ENCODE data around the gene CLCF1.
"Not testable (repeated sequence)": the region's sequence is repeated elsewhere in the genome, so short reads cannot be mapped to it uniquely, and the experiment has no call there.

CLCF1 gene

GRCh38 chr11:67402192-67402839 is 28.9 kb upstream of the CLCF1 start:
- Mint-ChIP-seq H3K4me3 (peak overlapping the region; percentile 86), H3K36me3 (peaks cover 30% of the 10 kb centered on the region), H3K4me1 (peaks cover 60% of the 10 kb centered on the region), H3K27ac (peak overlapping the region; percentile 75)
- H3K9me3 Mint-ChIP-seq, ATAC-seq, H3K27me3 Mint-ChIP-seq: not testable (repeated sequence)

GRCh38 chr11:67401495-67402191 is 28.2 kb upstream of the CLCF1 start, which contains the start of gene PPP1CA:
Gene PPP1CA, minus strand, starts transcription at chr11:67401858. Its CDS starts 76 bp downstream, at chr11:67401782.
- Mint-ChIP-seq H3K9me3 (no peaks in the 10 kb centered on the region), H3K27me3 (no peaks in the 10 kb centered on the region), H3K4me3 (peak within 1 kb of the TSS; percentile 89), H3K36me3 (peaks cover 30% of the 10 kb centered on the region), H3K4me1 (peaks cover 60% of the 10 kb centered on the region), H3K27ac (peak within 1 kb of the TSS; percentile 75)
- peak; percentile 87 for ATAC-seq

DNA sequence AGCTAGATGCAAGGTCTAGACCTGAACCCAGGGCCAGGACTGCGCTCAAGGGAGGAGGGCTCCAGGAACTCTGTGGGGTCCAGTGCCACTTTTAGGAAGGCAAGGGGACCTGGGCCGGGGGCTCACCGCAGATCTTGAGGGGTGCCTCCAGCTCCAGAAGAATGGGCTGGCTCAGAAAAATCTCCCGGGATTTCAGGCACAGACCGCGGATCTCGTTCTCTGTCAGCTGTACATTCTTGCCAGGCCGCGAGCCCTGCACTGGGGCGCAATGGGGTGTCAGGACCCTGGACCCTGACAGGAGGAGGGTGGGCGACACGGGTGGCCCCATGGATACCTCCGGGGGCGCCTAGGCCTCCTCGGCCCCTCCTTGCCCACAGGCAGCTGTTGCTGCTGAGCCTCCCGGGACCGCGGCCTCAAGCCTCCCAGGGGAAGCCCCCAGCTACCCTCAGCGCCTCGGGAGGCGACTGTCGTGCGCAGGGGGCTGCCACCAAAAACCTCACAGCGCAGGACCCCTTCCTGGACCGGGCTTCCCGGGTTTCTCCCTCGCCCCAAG is 27.6 kb upstream of the CLCF1 start:
- Mint-ChIP-seq H3K9me3 (no peaks in the 10 kb centered on the region), H3K36me3 (peaks cover 30% of the 10 kb centered on the region)
- ATAC-seq: peak; percentile 42

GRCh38 chr11:67400251-67400941 is 27.0 kb upstream of the CLCF1 start:
- Mint-ChIP-seq H3K36me3 (peaks cover 31% of the 10 kb centered on the region), H3K27me3 (no peaks in the 10 kb centered on the region), H3K4me3 (peak overlapping the region; percentile 89), H3K27ac (peak overlapping the region; percentile 75), H3K4me1 (peaks cover 55% of the 10 kb centered on the region), H3K9me3 (no peaks in the 10 kb centered on the region)
- ATAC-seq: no peak

More for the DNA sequence above, 27.6 kb upstream of the CLCF1 start:
- Mint-ChIP-seq H3K4me3 (peak overlapping the region; percentile 89), H3K4me1 (peaks cover 60% of the 10 kb centered on the region), H3K27ac (peak overlapping the region; percentile 75), H3K27me3 (no peaks in the 10 kb centered on the region)

DNA sequence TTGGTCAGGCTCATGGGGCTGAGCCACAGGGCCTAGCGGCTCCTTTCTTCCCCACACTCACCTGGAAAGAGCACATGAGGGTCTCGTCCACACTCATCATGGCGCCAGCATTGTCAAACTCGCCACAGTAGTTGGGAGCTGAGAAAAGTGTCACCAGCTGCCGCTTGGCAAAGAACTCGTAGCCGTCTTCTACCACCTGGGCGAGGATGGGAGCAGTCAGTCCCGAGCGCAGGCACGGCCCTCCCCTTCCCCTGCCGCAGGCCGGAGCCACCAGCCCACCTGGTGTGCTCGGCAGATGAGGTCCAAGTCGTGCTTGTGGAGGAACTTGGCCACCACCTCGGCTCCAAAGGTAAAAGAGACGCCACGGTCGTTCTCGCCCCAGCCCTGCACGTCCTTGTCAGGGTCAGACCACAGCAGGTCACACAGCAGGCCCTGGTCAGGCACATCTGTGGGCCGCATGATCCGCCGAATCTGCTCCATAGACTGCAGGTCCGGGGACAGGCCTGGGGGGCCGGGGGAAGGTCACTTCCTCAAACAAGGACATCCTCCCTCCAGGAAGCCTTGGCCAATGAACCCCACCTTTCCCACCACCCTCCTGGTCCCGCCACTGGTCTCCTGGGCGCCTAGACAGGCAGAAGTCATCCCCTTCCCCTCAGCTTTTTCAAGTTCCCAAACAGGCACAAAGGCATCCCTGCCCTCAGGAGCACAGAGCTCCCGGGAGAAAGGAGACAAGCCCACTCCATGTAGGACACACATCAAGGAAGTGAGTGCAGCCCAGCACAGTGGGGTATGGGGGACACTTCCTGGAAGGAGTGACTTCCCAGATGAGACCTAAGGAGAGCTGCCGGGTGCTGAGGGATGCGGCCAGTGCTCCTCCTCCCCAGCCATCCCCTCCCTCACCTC is 25.5 kb upstream of the CLCF1 start:
- Mint-ChIP-seq H3K9me3 (no peaks in the 10 kb centered on the region), H3K36me3 (peaks cover 34% of the 10 kb centered on the region), H3K27me3 (no peaks in the 10 kb centered on the region), H3K4me3 (peak overlapping the region; percentile 12), H3K4me1 (peaks cover 46% of the 10 kb centered on the region), H3K27ac (no peak overlapping the region)
- no peak for ATAC-seq

- H3K4me1 Mint-ChIP-seq: peaks cover 48% of the 10 kb centered on the region
- no peaks in the 10 kb centered on the region for H3K9me3 Mint-ChIP-seq
- peaks cover 38% of the 10 kb centered on the region for H3K36me3 Mint-ChIP-seq
- no peak overlapping the region for H3K27ac Mint-ChIP-seq
- H3K4me3 Mint-ChIP-seq: no peak overlapping the region
- H3K27me3 Mint-ChIP-seq: no peaks in the 10 kb centered on the region
- no peak for ATAC-seq
These were observed 24.7 kb upstream of the CLCF1 start for GRCh38 chr11:67397986-67398660.

- Mint-ChIP-seq H3K36me3 (peaks cover 38% of the 10 kb centered on the region), H3K9me3 (no peaks in the 10 kb centered on the region), H3K27ac (no peak overlapping the region), H3K4me3 (no peak overlapping the region), H3K4me1 (peaks cover 52% of the 10 kb centered on the region), H3K27me3 (no peaks in the 10 kb centered on the region)
- ATAC-seq: no peak
These were observed 24.1 kb upstream of the CLCF1 start for GRCh38 chr11:67397536-67397935.

DNA sequence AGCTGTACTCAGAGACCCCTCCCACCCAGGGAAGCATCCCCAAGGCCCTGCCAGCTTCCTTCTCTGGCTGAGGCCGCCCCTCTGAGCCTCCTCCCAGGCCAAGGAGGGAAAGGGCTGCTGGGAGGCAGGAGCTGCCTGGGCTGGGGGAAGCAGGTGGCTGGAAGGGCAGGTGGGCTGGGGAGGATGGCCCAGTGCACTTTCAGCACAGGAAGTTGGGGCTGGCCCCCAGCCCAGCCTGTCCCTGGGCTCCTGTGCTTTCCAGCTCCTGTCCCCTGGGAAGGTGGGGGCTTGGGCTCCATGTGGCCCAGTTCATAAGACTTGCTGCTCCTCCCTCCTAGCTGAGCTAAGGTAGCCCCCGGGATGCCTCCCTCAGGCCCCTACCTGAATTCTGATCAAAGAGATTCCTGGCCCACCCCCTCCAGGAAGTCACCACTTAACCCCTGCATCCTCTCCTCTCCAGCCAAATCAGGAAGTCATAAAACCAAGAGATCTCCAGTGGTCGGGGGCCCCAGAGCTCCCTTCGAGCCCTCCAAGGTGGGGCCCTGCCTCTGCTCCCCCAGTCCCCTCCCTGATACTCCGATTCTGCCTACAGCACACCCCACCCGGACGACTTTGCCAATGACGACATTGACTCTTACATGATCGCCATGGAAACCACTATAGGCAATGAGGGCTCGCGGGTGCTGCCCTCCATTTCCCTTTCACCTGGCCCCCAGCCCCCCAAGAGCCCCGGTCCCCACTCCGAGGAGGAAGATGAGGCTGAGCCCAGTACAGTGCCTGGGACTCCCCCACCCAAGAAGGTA is 23.4 kb upstream of the CLCF1 start:
- no peaks in the 10 kb centered on the region for H3K9me3 Mint-ChIP-seq
- H3K27me3 Mint-ChIP-seq: no peaks in the 10 kb centered on the region
- peak overlapping the region; percentile 30 for H3K27ac Mint-ChIP-seq
- peaks cover 38% of the 10 kb centered on the region for H3K36me3 Mint-ChIP-seq
- no peak overlapping the region for H3K4me3 Mint-ChIP-seq
- ATAC-seq: no peak
- H3K4me1 Mint-ChIP-seq: peaks cover 57% of the 10 kb centered on the region

DNA sequence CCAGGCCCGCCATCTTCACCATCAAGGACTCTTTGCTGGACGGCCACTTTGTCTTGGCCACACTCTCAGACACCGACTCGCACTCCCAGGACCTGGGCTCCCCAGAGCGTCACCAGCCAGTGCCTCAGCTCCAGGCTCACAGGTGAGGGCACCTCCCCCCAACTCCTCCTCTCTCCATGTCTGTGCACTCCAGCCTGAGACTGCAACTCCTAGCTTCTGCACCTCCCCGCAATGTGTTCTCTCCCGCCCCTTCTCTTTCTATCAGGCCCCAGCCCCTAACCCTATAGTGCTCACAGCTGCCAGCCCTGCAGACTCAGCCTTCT is 22.8 kb upstream of the CLCF1 start:
- Mint-ChIP-seq H3K27ac (peak overlapping the region; percentile 30), H3K9me3 (no peaks in the 10 kb centered on the region), H3K4me1 (peaks cover 61% of the 10 kb centered on the region), H3K27me3 (no peaks in the 10 kb centered on the region), H3K4me3 (no peak overlapping the region), H3K36me3 (peaks cover 38% of the 10 kb centered on the region)
- ATAC-seq: no peak

- H3K36me3 Mint-ChIP-seq: peaks cover 37% of the 10 kb centered on the region
- H3K27ac Mint-ChIP-seq: peak overlapping the region; percentile 30
- no peak for ATAC-seq
- H3K27me3 Mint-ChIP-seq: no peaks in the 10 kb centered on the region
- H3K4me1 Mint-ChIP-seq: peaks cover 63% of the 10 kb centered on the region
- no peak overlapping the region for H3K4me3 Mint-ChIP-seq
- H3K9me3 Mint-ChIP-seq: no peaks in the 10 kb centered on the region
These were observed 22.3 kb upstream of the CLCF1 start for GRCh38 chr11:67395555-67396258.

GRCh38 chr11:67393990-67394389 is 20.6 kb upstream of the CLCF1 start:
- H3K9me3 Mint-ChIP-seq: no peaks in the 10 kb centered on the region
- peak overlapping the region; percentile 33 for H3K4me3 Mint-ChIP-seq
- H3K27me3 Mint-ChIP-seq: no peaks in the 10 kb centered on the region
- H3K27ac Mint-ChIP-seq: no peak overlapping the region
- peaks cover 66% of the 10 kb centered on the region for H3K4me1 Mint-ChIP-seq
- no peak for ATAC-seq
- H3K36me3 Mint-ChIP-seq: peaks cover 32% of the 10 kb centered on the region

GRCh38 chr11:67393437-67393836 is 20.0 kb upstream of the CLCF1 start:
- Mint-ChIP-seq H3K36me3 (peaks cover 29% of the 10 kb centered on the region), H3K27me3 (no peaks in the 10 kb centered on the region), H3K4me1 (peaks cover 68% of the 10 kb centered on the region), H3K9me3 (no peaks in the 10 kb centered on the region), H3K27ac (no peak overlapping the region), H3K4me3 (peak overlapping the region; percentile 33)
- ATAC-seq: no peak

DNA sequence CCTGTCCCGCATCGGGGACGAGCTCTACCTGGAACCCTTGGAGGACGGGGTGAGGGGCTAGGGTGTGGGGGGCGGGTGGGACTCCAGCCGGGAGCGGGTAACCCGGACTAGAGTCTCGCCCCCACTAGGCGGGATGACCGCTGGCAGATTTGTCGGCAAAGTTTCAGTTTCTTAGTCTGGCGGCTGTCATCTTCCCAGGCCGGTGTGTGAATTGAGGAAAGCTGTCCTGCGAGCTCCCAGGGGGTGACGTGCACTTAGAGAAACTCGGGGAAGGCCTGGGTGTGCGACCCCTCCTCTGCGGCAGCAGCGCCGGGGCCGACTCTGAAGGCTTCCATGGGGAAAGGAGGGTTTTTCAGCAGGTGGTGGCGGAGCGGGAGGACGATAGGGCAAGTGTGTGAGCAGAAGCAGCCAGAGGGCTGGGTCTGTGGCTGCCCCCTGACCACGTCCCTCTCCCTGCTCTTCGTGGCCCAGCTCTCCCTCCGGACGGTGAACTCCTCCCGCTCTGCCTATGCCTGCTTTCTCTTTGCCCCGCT is 18.9 kb upstream of the CLCF1 start:
- Mint-ChIP-seq H3K9me3 (no peaks in the 10 kb centered on the region), H3K4me1 (peaks cover 58% of the 10 kb centered on the region), H3K4me3 (peak overlapping the region; percentile 92), H3K36me3 (peaks cover 19% of the 10 kb centered on the region), H3K27ac (peak overlapping the region; percentile 85), H3K27me3 (no peaks in the 10 kb centered on the region)
- ATAC-seq: no peak

All from stimulated activated memory B cell treated with anti-CD40 and anti-IgM and Interleukin-4, amounts not matched to agents 10 μg/mL and 1 μg/mL and 100 μg/mL, for 72 hours (primary cell).